HG03342 (cell line): Measurements from ENCODE around the gene HAGHL.
A peak's percentile ranks its signal among the peaks of the same experiment; 100 is the strongest.
"Not testable (repeated sequence)": the region's sequence is repeated elsewhere in the genome, so short reads cannot be mapped to it uniquely, and the experiment has no call there.

Experiments used
- ATAC-seq: cut with Tn5 transposase; IDR thresholded peaks from one replicate; pipeline ENCODE4 v1.9.1; 2021; ENCODE audit warnings: mild to moderate bottlenecking, moderate library complexity; ENCODE audit not compliant: unreplicated experiment

Gene HAGHL

DNA sequence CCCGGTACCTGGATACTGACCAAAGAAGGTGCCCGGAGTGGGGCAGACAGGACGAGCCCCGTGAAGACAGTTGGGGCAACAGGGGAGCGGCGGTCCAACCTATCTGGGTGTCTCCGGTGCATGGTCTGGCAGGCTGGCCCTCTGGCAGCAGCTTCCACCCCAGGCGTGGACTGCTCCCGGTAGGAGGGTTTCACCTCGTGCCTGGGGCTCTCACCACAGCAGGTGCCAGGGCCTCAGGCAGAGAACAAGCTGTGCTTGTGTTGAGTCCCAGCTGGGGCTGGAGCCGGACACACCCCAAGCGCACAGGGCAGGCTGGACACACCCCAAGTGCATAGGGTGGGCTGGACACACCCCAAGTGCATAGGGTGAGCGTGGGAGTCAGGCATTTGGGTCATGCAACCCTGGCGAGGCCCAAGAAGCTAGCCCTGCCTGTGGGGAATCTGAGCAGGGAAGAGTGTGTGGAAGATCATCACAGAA lies 19.8 kb upstream of the HAGHL start:
- ATAC-seq: no peak

DNA sequence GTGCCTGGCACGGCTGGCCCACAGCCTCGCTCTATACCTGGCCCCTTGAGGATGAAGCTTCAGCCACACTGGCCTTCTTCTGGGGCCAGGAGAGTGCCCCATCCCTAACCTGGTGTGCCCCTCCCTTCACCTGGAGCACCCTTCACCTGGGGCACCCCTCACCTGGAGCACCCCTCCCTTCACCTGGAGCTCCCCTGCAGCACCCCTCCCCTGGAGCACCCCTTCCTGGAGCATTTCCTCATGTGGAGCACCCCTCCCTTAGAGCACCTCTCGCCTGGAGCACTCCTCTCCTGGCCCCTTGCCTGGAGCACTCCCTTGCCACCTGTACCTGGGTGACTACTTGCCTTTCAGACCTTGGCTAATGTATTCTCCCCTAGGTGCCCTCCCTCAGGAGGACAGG lies 18.9 kb upstream of the HAGHL start:
- no peak for ATAC-seq

DNA sequence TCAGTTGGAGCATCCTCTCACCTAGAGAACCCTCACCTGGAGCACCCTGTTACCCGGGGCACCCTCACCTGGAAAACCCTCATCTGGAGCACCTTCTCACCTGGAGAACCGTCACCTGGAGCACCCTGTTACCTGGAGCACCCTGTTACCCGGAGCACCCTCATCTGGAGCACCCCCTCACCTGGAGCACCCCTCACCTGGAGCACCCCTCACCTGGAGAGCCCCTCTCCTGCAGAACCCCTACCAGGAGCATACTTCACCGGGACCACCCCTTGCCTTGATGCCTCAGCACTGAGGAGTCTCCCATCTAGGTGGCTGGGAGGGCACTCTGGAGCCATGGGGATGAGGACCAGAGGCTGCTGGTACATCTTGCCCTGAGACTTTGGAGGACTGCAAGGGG lies 17.9 kb upstream of the HAGHL start:
- no peak for ATAC-seq

DNA sequence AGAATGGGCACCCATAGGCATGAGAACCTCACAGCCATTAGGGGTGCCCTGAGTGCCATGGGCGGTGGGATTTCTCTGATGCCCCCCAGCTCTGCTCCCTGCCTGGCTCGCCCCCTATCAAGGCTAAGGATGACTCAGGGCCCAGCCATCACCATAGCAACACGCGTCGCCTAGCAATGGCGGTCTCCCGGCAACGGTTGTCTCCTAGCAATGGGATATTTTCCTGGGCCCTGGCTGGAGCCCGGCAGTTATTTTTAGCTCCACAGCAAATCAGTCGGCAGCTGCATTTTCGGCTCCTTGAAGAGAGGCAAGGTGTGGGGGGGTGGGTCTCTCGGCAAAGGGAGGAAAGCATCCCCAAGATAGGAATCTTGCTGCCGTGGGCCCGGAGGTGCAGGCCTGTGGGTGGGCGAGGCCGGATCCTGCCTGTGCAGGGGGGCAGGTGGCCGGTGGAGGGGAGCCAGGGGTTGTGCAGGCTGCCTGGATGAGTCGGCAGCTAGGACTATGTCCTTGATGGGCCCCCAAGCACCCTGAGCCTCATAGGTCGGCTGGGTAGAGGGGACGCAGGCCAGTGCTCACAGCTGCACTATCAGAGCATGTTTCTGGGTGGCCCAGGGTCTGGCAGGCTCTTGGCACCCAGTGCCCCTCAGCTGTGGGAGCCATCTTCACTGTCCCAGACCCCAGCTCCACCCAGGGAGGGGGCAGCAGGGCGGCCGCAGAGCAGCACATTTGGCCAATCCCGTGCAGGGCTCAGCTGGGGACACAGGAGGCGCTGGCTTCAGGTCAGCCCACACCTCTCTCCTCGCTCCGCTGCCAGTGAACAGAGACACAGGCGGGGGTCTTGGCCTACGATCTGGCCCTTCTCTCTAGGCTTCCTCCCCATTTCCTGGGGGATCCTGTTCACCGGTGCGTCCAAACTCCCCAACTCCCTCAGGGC lies 17.1 kb upstream of the HAGHL start:
- no peak for ATAC-seq

DNA sequence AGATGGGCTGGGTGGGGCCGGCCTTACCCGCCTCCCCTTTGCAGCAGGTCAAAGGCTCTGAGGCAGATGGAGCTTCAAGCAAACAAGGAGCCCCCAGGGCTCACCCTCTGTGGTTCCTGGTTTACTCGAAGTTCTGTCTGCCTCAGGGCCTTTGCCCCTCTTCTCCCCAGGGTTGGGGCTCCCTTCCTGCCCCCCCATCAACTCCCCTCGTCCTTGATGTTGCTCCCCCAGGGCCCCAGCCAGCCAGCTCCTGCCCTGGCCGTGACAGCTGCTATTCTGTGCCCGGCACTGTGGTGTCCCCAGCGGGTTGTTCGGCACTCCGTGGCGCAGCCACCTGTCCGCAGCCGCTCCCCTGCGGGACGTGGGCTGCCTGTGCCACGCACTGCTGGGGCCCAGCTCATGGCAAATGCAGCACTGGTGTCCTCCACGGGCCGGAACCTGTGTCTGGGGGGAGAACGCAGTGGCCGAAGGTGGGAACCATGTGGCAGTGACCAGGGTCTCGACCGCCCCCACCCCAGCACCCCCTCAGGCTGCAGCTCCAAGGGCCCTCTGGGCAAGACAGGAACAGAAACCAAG lies 16.3 kb upstream of the HAGHL start:
- ATAC-seq: no peak

DNA sequence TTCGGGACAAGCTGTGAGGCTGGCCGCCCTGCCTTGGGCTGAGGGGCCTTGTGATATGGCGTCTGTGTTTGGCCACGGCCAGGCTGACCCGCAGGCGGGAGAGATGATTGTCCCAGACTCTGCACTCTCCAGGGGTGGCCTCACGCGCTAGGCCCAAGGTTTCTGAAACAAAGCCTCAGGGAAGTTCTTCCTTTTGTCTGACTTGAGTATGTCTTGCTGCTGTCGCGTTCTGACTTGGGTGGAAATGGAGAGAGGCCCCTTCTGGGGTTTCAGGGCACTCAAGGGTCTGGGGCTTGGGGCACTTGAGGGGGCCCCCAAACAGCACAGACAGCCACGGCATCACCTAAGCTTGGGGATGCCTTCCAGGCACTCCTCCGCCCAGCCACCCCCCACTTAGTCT lies 15.8 kb upstream of the HAGHL start:
- ATAC-seq: no peak

DNA sequence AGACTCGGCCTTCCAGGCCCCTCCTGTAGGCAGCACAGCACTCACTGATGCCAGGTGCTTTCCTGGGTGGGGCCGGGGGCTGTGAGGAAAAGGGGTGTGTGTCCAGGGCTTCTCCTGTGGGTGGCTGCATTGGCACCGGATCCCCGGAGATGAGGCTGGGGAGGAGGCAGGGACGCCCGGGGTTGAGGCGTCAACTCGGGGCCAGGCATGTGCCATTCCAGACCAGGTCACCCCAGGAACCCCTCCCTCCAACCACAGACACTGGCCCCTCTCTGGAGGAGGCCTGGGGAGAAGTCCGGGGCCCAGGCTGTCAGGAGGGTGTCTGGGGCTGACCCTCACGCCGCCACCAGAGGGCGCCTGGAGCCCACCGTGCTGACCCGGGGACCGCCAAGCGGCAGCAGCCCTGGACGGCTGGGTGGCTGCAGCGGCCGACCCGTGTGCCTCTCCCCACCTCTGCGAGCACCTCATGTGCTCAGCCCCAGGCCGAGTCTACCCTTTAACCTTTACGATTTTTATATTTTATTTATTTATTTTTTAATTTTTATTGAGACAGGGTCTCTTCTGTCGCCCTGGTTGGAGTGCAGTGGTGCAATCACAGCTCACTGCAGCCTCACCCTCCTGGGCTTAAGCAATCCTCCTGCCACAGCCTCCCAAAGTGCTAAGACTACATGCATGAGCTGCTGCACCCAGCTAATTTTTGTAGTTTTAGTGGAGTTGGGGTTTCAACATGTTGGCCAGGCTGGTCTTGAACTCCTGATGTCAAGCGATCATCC lies 15.2 kb upstream of the HAGHL start:
- ATAC-seq: no peak

DNA sequence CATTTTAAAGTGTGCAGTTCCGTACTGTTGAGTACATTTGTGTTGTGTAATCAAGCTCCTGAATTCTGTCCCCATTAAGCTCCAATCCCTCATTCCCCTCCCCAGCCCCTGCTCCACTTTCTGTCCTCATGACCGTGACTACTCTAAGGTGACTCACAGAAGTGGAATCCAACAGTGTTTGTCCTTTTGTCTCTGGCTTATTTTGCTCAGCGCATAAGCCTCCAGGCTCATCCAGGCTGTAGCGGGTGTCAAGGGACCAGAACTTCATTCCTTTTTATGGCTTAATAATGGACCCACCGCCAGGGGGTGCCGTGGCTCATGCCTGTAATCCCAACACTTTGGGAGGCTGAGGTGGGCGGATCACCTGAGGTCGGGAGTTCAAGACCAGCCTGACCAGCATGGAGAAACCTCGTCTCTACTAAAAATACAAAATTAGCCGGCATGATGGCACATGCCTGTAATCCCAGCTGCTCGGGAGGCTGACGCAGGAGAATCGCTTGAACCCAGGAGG lies 14.1 kb upstream of the HAGHL start:
- not testable (repeated sequence) for ATAC-seq

DNA sequence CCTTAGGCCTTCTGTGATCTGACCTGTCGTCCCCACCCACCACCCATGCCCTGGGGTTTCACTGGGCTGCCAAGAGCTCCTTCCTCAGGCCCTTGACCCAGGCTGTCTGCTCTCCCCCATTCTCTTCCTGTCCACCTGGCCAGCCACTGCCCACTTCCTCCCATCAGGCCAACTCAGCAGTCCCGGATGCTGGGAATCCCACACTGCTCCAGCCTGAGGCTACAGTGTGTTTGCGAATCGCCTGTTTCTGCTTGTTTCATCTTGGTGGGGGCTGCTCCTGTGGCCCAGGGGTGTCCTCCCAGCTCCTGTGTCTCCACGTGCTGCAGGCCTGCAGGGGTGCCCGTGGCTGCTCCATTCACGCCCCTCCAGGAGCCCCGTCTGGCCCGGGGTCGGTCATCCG lies 12.8 kb upstream of the HAGHL start:
- no peak for ATAC-seq

DNA sequence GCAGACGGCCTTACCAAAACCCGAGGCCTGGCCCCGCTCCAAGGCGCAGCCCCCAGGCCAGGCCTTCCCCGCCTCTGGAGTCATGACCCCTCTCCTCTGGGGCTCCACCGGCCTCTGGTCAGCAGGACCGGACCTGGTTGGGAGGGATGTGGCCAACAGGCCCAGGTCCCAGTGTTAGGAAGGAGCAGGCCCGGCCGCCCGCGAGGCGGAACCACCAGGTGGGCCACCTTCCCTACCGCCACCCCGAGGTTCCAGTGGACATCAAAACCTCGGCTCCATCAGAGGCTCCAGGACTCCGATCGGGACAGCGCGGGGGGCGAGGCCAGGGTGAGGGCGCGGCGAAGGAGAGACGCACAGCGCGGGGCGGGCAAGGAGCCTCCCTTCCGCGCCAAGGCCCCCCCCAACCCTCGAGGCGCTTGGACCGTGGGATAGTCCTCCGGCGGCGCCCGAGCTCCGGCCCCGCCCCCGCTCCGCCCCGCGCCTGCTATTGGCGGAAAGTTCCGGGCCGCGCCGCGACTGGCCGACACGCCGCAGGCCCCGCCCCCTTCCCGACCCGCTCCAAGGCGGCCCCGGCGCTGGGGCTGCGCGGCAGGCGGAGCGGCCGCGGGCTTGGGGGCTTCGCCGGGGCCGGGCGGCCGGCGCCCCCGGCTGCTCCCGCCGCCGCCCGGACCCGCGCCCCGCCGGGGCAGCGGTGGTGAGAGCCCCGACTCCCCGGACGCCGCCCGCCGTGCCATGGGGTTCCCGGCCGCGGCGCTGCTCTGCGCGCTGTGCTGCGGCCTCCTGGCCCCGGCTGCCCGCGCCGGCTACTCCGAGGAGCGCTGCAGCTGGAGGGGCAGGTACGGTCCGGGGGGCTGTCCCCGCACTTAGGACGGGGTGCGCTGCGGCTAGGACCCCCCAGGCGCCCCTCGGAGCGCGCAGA lies 12.1 kb upstream of the HAGHL start, which contains the start of gene METRN:
METRN (plus strand) TSS at position 561 of the 919 bp plus-strand sequence; CDS start at position 733, 172 bp downstream.
- ATAC-seq: peak; percentile 66

DNA sequence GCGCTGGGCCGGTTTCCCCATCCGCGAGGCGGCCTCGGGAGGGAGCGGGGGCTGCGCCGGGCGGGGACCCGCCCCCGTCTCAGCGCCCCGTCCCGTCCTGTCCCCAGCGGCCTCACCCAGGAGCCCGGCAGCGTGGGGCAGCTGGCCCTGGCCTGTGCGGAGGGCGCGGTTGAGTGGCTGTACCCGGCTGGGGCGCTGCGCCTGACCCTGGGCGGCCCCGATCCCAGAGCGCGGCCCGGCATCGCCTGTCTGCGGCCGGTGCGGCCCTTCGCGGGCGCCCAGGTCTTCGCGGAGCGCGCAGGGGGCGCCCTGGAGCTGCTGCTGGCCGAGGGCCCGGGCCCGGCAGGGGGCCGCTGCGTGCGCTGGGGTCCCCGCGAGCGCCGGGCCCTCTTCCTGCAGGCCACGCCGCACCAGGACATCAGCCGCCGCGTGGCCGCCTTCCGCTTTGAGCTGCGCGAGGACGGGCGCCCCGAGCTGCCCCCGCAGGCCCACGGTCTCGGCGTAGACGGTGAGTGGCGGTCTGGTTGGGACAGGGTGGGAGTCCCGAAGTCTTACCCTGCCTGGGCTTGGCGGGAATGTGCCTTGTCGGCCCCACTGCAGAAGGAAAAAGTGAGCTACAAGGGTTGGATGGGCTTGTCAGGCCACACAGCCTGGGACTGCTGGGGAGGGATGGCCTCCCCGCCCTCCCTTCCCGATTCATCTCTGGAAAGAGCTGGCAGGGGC lies 11.3 kb upstream of the HAGHL start:
- ATAC-seq: no peak

DNA sequence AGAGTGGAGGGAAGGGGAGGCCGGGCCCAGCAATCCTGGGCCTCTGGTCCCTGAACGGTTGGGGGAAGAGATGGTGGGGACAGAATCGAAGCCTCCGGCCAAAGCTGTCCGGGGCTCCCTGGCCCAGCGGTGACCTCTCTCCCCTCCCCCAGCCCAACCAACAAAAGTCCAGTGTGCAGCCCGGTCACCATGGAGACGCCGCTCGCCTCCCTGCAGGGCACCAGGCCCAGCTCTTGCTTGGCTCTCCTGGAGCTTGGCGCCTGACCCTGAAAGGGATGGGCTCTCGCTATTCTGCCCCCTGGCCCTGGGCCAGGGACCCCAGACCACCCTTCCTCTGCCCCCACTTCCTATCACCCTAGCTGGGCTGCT lies 10.7 kb upstream of the HAGHL start:
- ATAC-seq: no peak

DNA sequence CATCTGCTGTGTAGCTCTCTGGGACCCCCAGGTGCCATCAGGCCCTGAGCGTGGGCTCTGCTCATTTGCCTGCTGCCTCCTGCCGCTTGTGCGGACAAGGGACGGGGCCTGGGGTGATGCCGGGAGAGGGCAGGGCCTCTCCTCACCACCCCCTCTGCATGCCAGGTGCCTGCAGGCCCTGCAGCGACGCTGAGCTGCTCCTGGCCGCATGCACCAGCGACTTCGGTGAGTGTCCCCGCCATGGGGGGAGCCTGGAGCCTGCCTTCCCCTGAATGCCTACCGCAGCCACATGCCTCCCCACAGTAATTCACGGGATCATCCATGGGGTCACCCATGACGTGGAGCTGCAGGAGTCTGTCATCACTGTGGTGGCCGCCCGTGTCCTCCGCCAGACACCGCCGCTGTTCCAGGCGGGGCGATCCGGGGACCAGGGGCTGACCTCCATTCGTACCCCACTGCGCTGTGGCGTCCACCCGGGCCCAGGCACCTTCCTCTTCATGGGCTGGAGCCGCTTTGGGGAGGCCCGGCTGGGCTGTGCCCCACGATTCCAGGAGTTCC lies 10.1 kb upstream of the HAGHL start:
- ATAC-seq: no peak

DNA sequence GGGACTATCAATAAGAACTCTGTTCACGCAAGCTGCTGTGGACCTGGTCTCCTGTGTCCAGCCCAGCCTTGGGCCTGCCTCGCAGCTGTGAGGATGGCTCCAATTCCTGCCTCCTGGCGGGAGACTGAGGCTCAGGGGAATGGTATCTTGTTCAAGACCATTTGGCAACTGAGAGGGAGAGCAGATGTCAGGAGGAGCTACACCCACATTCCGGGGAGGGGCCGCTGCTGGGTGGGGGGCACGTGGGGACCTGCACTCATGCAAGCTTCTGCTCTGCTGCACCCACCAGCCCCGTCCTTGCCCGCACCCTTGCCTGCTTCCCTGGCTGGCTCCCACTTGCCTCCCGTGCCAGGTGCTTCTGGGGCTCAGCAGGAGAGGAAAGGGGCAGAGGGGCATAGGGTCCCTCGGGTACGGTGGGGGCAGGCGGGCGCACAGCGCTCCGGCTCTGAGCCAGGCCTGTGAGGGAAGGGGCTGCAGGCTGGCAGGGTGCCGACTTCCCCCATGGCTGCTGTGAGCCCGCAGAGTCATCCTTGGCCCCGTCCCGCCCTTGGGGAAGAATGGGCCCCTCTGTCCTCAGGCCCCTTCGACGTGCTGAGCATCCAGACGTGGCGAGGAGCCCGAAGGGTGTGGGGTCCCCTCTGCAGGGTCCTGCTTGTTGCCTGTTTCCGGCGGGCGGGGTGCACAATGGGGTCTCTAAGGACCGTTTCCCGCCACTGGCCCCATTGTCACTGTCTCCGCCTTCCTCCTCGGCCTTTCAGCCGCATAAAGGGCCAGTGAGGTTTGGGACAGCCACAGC lies 9.3 kb upstream of the HAGHL start:
- ATAC-seq: no peak

DNA sequence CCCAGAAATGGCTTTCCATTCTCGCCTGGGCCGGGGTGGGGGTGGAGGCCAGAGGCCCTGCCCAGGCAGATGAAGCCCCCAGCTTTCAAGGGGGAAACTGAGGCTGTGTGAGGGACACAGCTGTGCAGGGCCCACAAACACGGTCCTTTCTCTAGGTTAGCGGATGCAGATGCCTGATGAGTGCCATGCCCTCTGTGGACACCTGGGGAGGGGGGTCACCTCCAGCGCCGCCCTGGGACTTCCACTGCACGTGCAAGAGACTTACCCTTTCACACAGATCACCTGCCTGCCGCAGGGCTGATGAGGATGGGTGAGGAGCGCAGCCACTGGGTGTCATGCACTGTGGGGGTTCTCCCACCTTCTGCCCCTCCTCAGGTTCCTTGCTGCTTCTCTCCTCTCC lies 8.5 kb upstream of the HAGHL start:
- ATAC-seq: no peak

DNA sequence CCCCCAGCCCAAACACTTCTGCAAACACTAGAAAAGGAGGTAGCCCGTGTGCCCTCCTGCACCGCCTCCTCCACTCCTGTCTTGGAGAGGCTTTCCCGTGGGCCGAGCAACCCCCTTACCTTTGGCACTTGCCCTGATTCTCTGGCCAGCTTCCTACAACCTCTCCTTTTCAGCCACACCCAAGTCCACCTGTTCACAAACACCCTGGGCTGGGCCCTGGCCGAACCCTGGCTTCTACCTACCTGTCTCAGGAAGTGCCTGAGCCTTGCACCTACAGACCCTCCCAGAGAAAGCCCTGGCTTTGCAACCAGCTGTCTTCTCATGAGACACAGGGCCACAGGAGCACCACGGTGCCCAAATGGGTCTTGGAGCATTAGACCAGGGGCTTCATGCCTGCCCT lies 8.0 kb upstream of the HAGHL start:
- ATAC-seq: no peak

DNA sequence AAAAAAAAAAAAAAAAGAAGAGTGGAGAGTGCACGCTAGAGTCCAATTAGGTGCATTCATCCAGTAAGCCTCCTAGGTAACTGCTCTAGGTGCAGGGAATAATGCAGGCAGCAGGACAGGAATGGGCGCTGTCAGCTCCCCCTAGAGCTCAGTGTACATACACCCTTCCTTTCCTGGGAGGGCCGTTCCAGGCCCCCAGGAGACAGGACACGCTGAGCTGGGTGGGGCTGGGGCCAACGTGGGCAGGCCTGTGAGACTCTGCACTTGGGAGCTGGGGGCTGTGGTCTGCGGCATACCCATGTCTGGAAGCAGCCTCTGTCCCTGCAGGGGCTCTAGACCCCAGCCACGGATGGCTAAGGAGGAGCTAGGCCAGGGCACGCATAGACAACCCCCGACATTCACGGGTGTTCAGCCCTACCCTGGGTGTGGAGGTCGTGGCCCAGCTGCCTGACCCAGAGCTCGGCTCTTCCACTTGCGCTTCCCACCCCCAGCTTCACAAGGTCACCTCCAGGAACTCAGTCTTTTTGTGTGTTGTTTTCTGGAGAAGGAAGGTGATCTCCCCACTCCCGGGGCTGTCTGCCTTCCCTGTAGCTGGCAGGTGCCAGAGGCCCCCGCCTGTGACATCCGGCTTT lies 7.0 kb upstream of the HAGHL start:
- ATAC-seq: no peak

DNA sequence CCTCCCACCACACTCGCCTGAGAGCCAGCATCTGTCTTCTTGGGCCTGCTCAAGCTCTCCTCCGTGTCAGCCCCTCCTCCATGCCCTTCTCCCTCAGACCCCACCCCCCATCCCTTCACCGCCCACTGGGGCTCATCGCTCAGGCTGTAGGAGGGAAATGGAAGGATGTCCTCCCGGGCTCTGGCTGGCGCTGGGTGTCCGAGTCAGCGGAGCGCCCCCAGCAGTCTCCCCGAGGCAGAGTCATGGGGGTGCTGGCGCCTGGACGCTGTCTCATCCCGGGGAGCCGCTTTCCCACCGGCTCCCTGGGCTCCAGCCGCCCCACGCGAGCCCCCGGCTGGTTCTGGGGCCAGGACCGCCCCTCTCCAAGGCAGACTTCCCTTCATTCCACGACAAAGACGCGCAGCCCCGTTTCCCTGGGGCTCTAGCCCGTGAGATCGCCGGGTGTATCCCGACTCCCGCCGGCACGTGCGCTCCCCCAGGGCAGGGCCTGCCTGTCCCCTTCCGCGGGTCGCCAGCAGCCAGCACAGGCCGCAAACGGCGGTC lies 6.4 kb upstream of the HAGHL start:
- ATAC-seq: peak; percentile 25
